Adrenal gland (tissue), 12 donors: ENCODE measurements around the gene PDHX. TPM values are rescaled to one million over a fixed set of nuclear protein-coding genes. Genes with fewer than 3 reads are reported as not detected.

Source experiments
- DNase-seq, 7 donors: peaks; one replicate each; pipeline ENCODE4 v3.0.0-alpha.2; 2019 to 2020
- H3K27ac ChIP-seq, 5 donors: fragments of 200-600 bp; sonication (generic) in 4 of 5; 1 replicate in 3 of 5; 2 replicates in 2 of 5; pipeline versions ENCODE4 v1.5.1 to v1.8.0; 2016 to 2020; ENCODE audit warnings: mild to moderate bottlenecking in 1 of 5
- H3K27me3 ChIP-seq: fragments of 200-600 bp; 2 replicates; pipeline ENCODE4 v1.8.0; 2021
- H3K36me3 ChIP-seq, 2 donors: fragments of 200-600 bp; replicated peaks in 1 of 2; 1 replicate in 1 of 2; 2 replicates in 1 of 2; pipeline versions ENCODE4 v1.5.1 to v1.8.0; 2018 to 2022
- H3K4me1 ChIP-seq, 2 donors: fragments of 200-600 bp; replicated peaks in 1 of 2; 1 replicate in 1 of 2; 2 replicates in 1 of 2; pipeline versions ENCODE4 v1.5.1 to v1.8.0; 2018 to 2021
- H3K4me3 ChIP-seq, 4 donors: fragments of 200-600 bp; sonication (generic) in 3 of 4; one replicate each; pipeline ENCODE4 v1.5.1; 2016 to 2018
- H3K9me3 ChIP-seq, 3 donors: fragments of 200-600 bp; sonication (generic) in 1 of 3; replicated peaks in 1 of 3; 1 replicate in 2 of 3; 2 replicates in 1 of 3; pipeline versions ENCODE4 v1.5.1 to v1.8.0; 2016 to 2021
- CTCF ChIP-seq, 6 experiments: fragments of 450-650 bp in 4 of 6; fragments of 200-600 bp in 2 of 6; sonication (generic) in 1 of 6; IDR thresholded peaks; 1 replicate in 5 of 6; 2 replicates in 1 of 6; pipeline versions ENCODE4 v1.5.1 to v1.8.0; 2016 to 2021; ENCODE audit warnings: antibody characterized with exemption in 6 of 6, mild to moderate bottlenecking in 2 of 6, moderate library complexity in 1 of 6
- POLR2A ChIP-seq, 2 donors: fragments of 450-650 bp; IDR thresholded peaks; one replicate each; pipeline ENCODE4 v1.6.1; 2017; ENCODE audit warnings: antibody characterized with exemption in 2 of 2, mild to moderate bottlenecking in 2 of 2, moderate library complexity in 1 of 2
- WGBS, 4 donors: extraction: QIAGEN DNeasy Blood & Tissue Kit in 2 of 4; methylation state at CpG; one replicate each; pipeline versions ENCODE4 v1.1.5 to v1.1.7; 2013 to 2017; 5-methylcytosine and 5-hydroxymethylcytosine counted together
- intact Hi-C, 2 donors: fragments of 100-400 bp; cut with DNase I; formaldehyde crosslinking; loops; one replicate each; pipeline versions ENCODE4 v1.14.1 to v1.15.0; 2022 to 2023
- polyA plus RNA-seq, 3 donors: library from polyadenylated mRNA; stranded (reverse); fragments of 200-250 nt in 2 of 3; fragments of 350-450 nt in 1 of 3; fragmentation: Illumina TruSeq in 1 of 3; extraction: RNeasy Lipid Tissue Mini Kit (QIAGEN cat#74804) in 1 of 3; gene quantifications; one replicate each; pipeline ENCODE4 v1.2.3, GENCODE V29; 2013 to 2014
- total RNA-seq, 9 donors: library from RNA; depleted of rRNA in 4 of 9; stranded (reverse); fragments of >200 nt in 4 of 9; fragments of 120-200 nt in 1 of 9; fragmentation: NEBNext Ultra II Directional in 1 of 9; extraction: Animal tissue kit (Norgen Biotek cat#: 25700) in 1 of 9; gene quantifications; one replicate each; pipeline versions ENCODE4 v1.1.0 to v1.2.4, GENCODE V29; 2013 to 2023
- donor health status: healthy with polysubstance abuse.
- donor health status: Bipolar disorder and iron deficiency.
- donor health status: DM: yes; HTN: yes; CAD: no.
- donor health status: DM: no; HTN: no; CAD: no.
- donor health status: DM: no; HTN: no; CAD: no.
- donor health status: DM: yes; HTN: yes; CAD: no.

Gene PDHX
- total and polyA plus RNA-seq, 12 donors: 13.9 to 98.4 (median 45.6) TPM

- H3K4me1 ChIP-seq: no peaks in the 10 kb centered on the region
- H3K4me3 ChIP-seq: no peak overlapping the region
- intact Hi-C loops: loop anchor here in 1 of 2 donors (10.0 kb wide), 1 partner anchor 209 kb away; no protein-coding TSS in a partner anchor
- H3K27ac ChIP-seq: no peak overlapping the region
- WGBS, 4 donors: 82 to 86% (median 83%) methylated on average over 6 of the region's 6 CpGs
- DNase-seq: no peak
- no peaks in the 10 kb centered on the region for H3K36me3 ChIP-seq
- H3K9me3 ChIP-seq: no peaks in the 10 kb centered on the region
- no peaks in the 10 kb centered on the region for H3K27me3 ChIP-seq
- no peak for TF ChIP-seq POLR2A (IDR thresholded peaks at IDR 0.05)
- no peak for TF ChIP-seq CTCF (IDR thresholded peaks at IDR 0.05)
Observed at GRCh38 chr11:35015621-35016387, 99.4 kb downstream of the PDHX start.

- TF ChIP-seq CTCF (IDR thresholded peaks at IDR 0.05) (no peak), POLR2A (IDR thresholded peaks at IDR 0.05) (no peak)
- Histone ChIP-seq H3K9me3 (no peaks in the 10 kb centered on the region), H3K27ac (no peak overlapping the region), H3K4me1 (no peaks in the 10 kb centered on the region), H3K27me3 (no peaks in the 10 kb centered on the region), H3K4me3 (no peak overlapping the region), H3K36me3 (no peaks in the 10 kb centered on the region)
- WGBS, 4 donors: 86 to 93% (median 89%) methylated on average over 4 of the region's 4 CpGs
- intact Hi-C loops: loop anchor here in 1 of 2 donors (10.0 kb wide), 1 partner anchor 208 kb away; no protein-coding TSS in a partner anchor
- no peak for DNase-seq
Observed at GRCh38 chr11:35016916-35017315, 100.5 kb downstream of the PDHX start.

GRCh38 chr11:35017528-35018342, 101.3 kb downstream of the PDHX start:
- 78 to 88% (median 83%) methylated on average over 8 of the region's 8 CpGs for WGBS, 4 donors

More at GRCh38 chr11:35017528-35018342, 101.3 kb downstream of the PDHX start:
- no peak for DNase-seq
- H3K9me3 ChIP-seq: no peaks in the 10 kb centered on the region
- no peak overlapping the region for H3K27ac ChIP-seq
- no peak overlapping the region for H3K4me3 ChIP-seq
- H3K27me3 ChIP-seq: no peaks in the 10 kb centered on the region
- TF ChIP-seq POLR2A (IDR thresholded peaks at IDR 0.05): no peak
- TF ChIP-seq CTCF (IDR thresholded peaks at IDR 0.05): no peak
- no peaks in the 10 kb centered on the region for H3K4me1 ChIP-seq
- intact Hi-C loops: loop anchor here in 1 of 2 donors (10.0 kb wide), 1 partner anchor 207 kb away; no protein-coding TSS in a partner anchor
- H3K36me3 ChIP-seq: no peaks in the 10 kb centered on the region
